HUES64 (cell line): ENCODE data around the gene GLMP.
A peak's percentile ranks its signal among the peaks of the same experiment; 100 is the strongest.

Experiments
- H3K27ac ChIP-seq: 2 replicates; pipeline ENCODE4 v1.7.0; 2013; ENCODE audit warnings: low read depth, low read length, inconsistent platforms
- H3K27me3 ChIP-seq: 2 replicates; pipeline ENCODE4 v1.6.1; 2013; ENCODE audit warnings: mild to moderate bottlenecking, low read length; ENCODE audit not compliant: insufficient read depth
- H3K36me3 ChIP-seq: 2 replicates; pipeline ENCODE4 v1.6.1; 2013; ENCODE audit warnings: mild to moderate bottlenecking, low read length; ENCODE audit not compliant: insufficient read depth
- H3K4me1 ChIP-seq: 2 replicates; pipeline ENCODE4 v1.6.1; 2013; ENCODE audit warnings: mild to moderate bottlenecking, low read length, moderate library complexity; ENCODE audit not compliant: insufficient read depth
- H3K4me3 ChIP-seq: 2 replicates; pipeline ENCODE4 v1.5.1; 2013; ENCODE audit warnings: mild to moderate bottlenecking, low read length, moderate library complexity
- H3K9ac ChIP-seq: 2 replicates; pipeline ENCODE4 v1.6.1; 2013; ENCODE audit warnings: mild to moderate bottlenecking, low read depth, low read length
- H3K9me3 ChIP-seq: 2 replicates; pipeline ENCODE4 v1.6.1; 2013; ENCODE audit warnings: low read depth, low read length; ENCODE audit not compliant: insufficient read depth
- WGBS: fragments of 150-250, 120-280 bp; methylation state at CpG from one replicate; pipeline ENCODE4 v1.1.7; 2013; ENCODE audit warnings: missing lambda C conversion rate; 5-methylcytosine and 5-hydroxymethylcytosine counted together

GLMP gene

DNA sequence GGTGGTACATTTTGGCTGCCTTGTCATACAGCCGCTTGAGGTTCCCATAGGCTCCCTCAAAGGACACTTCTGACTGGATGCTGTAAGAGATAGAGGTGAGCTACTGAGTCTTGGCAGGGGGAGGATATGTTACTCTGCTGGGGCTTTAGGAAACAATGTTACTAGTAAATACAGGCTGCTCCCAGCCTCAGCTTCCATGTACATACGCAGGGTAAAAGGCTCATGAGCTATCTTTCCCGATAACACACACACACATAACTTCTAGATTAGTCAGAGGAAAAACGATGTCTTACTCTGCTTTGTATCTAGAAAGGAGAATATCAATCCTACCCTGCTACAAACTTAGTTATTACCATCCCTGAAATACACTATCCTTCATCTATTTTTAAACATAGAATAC is 27.1 kb downstream of the GLMP start:
- peaks cover 95% of the 10 kb centered on the region for H3K36me3 ChIP-seq
- no peaks in the 10 kb centered on the region for H3K4me1 ChIP-seq
- no peaks in the 10 kb centered on the region for H3K9me3 ChIP-seq
- H3K9ac ChIP-seq, result no peak overlapping the region
- WGBS, result 97% methylated on average over 4 of the region's 4 CpGs
- no peak overlapping the region for H3K27ac ChIP-seq
- no peak overlapping the region for H3K4me3 ChIP-seq
- no peaks in the 10 kb centered on the region for H3K27me3 ChIP-seq

DNA sequence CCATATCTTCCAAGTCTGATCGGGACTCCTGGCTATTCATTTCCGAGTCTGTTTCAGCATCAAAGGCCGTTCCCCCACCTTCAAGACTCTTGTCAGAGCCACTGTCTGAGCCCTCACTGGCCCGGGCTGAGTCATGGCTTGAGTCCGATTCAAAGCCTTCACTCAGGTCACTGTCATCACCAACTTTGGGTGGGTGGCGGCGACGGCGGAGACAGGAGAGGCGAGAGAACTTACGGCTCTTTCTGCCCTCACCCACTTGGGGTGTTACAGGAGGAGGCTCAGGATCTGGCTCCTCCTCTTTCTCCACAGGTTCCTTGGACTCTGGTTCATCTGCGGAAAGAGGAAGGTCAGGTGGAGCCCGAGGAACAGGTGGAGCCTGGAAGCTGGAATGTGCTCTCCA is 29.4 kb downstream of the GLMP start:
- H3K4me3 ChIP-seq, result no peak overlapping the region
- H3K9me3 ChIP-seq, result no peaks in the 10 kb centered on the region
- H3K9ac ChIP-seq, result no peak overlapping the region
- peaks cover 92% of the 10 kb centered on the region for H3K36me3 ChIP-seq
- no peaks in the 10 kb centered on the region for H3K4me1 ChIP-seq
- no peaks in the 10 kb centered on the region for H3K27me3 ChIP-seq
- no peak overlapping the region for H3K27ac ChIP-seq
- WGBS, result 94% methylated on average over 13 of the region's 13 CpGs

DNA sequence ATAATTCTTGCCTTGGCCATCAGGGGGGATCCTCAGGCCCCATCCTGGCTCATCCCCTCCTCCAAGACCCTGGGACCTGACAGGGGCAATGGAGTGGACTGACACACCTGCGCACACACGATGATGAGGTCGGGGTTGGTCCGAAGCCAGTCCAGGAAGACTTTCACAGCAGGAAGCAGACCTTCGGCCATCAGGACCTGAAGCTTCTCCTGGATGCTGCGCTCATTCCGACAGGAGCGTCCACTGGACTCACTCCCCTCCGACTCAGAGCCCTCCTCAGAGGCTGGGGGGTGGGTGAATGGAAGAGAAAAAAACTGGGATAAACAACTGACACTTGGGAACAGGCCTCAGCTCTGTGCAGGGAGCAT is 32.2 kb downstream of the GLMP start:
- no peak overlapping the region for H3K27ac ChIP-seq
- H3K36me3 ChIP-seq, result peaks cover 95% of the 10 kb centered on the region
- no peaks in the 10 kb centered on the region for H3K27me3 ChIP-seq
- 97% methylated on average over 9 of the region's 9 CpGs for WGBS
- H3K9me3 ChIP-seq, result no peaks in the 10 kb centered on the region
- H3K9ac ChIP-seq, result no peak overlapping the region
- H3K4me3 ChIP-seq, result no peak overlapping the region
- no peaks in the 10 kb centered on the region for H3K4me1 ChIP-seq

DNA sequence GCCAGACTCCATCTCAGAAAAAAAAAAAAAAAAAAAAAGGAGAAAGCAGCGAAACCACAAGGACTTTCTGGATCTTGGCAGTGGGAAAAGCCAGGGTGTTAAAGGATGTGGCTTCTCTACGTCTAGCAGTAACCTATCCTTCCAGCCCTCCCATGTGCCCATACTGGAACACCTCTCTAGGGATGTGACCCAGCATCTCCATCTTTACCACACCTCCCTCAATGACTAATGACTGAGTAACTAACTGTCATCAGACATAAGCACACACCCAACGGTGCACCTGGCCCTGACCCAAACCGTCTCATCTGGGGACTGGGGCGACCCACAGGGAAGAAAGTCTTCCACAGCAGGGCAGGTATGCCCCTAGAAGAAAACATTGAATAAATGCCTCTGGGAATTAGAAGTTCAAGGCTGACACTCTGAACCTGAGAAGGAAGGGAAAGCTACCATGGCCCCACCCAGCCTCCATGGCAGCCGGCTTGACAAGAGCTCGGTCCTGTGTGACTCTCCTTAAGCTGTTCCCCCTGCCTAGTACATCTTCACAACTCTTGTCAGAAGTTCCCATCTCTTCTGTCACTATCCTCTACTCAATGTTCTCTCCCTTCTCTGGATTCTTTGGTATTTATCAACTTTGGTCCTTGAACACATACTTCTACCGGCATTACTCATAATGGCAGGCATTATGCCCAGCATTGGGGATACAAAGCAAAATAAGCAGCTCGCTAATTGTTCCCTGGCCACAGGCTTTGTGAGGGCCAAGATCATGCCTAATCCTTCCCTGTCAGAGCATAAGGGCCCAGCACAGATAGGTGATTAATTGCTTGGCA is 32.8 kb downstream of the GLMP start:
- WGBS, result 97% methylated on average over 9 of the region's 9 CpGs
- no peaks in the 10 kb centered on the region for H3K9me3 ChIP-seq
- peaks cover 95% of the 10 kb centered on the region for H3K36me3 ChIP-seq
- H3K9ac ChIP-seq, result no peak overlapping the region
- no peak overlapping the region for H3K4me3 ChIP-seq
- H3K27ac ChIP-seq, result no peak overlapping the region
- H3K4me1 ChIP-seq, result no peaks in the 10 kb centered on the region
- no peaks in the 10 kb centered on the region for H3K27me3 ChIP-seq

DNA sequence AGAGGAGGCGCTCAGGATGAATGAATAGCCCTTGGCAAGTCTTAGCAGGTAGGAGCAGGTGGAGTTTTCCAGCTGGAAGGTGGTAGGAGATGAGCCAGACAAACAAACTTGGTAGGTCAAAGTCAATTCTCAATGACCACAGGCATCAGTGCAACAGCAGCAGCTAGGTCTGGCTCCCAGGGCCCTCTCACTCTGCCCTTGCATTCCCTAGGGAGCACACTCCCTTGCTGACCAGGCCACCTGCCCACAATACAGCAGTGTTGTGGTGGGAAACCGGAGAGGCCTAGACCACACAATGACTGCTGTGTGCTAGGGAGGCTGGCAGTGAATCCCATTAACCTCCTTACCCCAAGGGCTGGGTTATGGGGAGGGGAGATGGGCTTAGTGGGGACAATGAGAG is 34.6 kb downstream of the GLMP start:
- H3K9ac ChIP-seq, result no peak overlapping the region
- H3K27me3 ChIP-seq, result no peaks in the 10 kb centered on the region
- no peaks in the 10 kb centered on the region for H3K9me3 ChIP-seq
- peaks cover 93% of the 10 kb centered on the region for H3K36me3 ChIP-seq
- no peak overlapping the region for H3K27ac ChIP-seq
- no peaks in the 10 kb centered on the region for H3K4me1 ChIP-seq
- 97% methylated on average over 1 of the region's 2 CpGs for WGBS
- no peak overlapping the region for H3K4me3 ChIP-seq

DNA sequence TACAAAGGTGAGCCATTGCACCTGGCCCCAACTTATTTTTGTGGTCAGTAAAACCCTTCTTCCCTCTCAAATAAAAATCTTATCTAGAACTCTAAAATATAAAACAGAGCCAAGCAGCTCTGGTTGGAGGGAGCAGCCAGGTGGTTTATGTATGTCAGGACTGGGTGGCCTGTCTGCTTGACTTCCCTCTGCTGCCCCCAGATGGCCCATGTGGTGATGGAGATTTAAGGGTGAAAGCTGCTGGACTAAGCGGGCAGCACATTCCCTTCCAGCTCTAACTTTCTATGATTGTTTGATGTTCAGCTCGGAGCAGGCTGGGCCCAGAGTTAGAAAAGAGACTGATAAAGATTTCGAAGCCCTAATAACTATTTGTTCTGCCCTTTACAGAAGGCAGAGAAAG is 35.7 kb downstream of the GLMP start:
- peaks cover 87% of the 10 kb centered on the region for H3K36me3 ChIP-seq
- H3K4me3 ChIP-seq, result no peak overlapping the region
- no peaks in the 10 kb centered on the region for H3K27me3 ChIP-seq
- no peaks in the 10 kb centered on the region for H3K9me3 ChIP-seq
- H3K9ac ChIP-seq, result no peak overlapping the region
- 95% methylated on average over 3 of the region's 3 CpGs for WGBS
- H3K4me1 ChIP-seq, result no peaks in the 10 kb centered on the region
- H3K27ac ChIP-seq, result no peak overlapping the region

DNA sequence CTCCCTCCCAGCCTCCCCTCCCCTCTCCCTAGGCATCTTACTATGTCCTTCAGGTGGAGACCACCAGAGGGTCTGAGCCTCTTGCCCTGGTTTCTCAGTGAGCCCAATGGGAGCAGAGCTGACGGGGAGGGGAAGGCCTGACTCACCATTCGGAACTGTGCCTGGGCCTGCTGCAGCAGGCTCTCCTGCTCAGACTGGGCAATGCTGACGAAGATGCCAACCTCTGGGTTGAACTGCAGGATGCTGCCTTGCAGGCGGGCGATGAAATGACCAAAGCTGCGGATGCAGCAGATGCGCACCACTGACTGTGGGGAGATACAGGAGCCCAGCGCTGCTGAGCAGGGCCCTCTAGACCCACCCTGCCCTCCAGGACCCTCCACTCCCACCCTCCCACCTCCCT is 36.6 kb downstream of the GLMP start:
- H3K36me3 ChIP-seq, result peaks cover 87% of the 10 kb centered on the region
- no peak overlapping the region for H3K4me3 ChIP-seq
- no peaks in the 10 kb centered on the region for H3K4me1 ChIP-seq
- no peak overlapping the region for H3K9ac ChIP-seq
- no peak overlapping the region for H3K27ac ChIP-seq
- 95% methylated on average over 8 of the region's 8 CpGs for WGBS
- H3K27me3 ChIP-seq, result no peaks in the 10 kb centered on the region
- H3K9me3 ChIP-seq, result no peaks in the 10 kb centered on the region

DNA sequence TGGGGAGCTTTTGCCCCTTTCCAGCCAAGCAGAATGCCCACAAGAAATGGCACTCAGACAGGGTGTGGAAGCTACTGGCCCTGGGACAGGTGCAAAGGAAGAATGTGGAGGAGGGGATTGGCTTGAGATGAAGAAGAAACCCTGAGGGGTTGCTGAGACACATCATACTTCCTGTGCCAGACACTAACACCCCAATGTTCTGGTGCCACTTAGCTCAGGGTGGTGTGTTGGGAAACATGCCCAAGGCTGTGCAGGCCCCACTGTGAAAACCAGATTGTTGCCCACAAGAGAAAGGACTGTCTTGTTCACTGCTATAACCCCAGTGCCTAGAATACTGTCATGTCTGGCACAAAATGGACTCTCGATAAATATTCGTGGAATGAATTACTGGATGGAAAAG is 37.8 kb downstream of the GLMP start:
- Histone ChIP-seq H3K27ac (no peak overlapping the region), H3K36me3 (peaks cover 87% of the 10 kb centered on the region), H3K4me3 (no peak overlapping the region), H3K9ac (no peak overlapping the region), H3K27me3 (no peaks in the 10 kb centered on the region), H3K4me1 (no peaks in the 10 kb centered on the region), H3K9me3 (no peaks in the 10 kb centered on the region)
- 98% methylated on average over 2 of the region's 2 CpGs for WGBS

DNA sequence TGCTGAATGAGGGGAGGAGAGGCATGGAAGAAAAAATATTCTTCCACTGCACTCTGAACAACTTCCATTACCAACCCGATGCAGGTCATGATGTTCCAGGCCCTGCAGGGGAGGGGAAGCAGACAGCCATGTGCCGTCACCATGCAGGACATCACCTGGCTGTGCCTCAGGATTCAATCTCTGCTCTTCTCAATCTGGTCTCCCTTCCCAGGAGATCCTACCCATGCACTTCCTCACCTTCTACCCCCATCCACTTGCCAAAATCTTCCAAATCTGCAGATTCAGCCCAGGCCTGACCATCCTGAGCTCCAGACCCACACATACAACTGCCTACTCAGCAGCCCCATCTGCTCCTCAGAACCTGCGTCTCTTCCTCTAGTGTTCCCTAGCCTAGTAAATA is 41.8 kb downstream of the GLMP start:
- no peaks in the 10 kb centered on the region for H3K4me1 ChIP-seq
- H3K9me3 ChIP-seq, result no peaks in the 10 kb centered on the region
- peaks cover 89% of the 10 kb centered on the region for H3K36me3 ChIP-seq
- WGBS, result 97% methylated on average over 3 of the region's 3 CpGs
- H3K4me3 ChIP-seq, result no peak overlapping the region
- H3K9ac ChIP-seq, result no peak overlapping the region
- H3K27me3 ChIP-seq, result no peaks in the 10 kb centered on the region
- H3K27ac ChIP-seq, result no peak overlapping the region

DNA sequence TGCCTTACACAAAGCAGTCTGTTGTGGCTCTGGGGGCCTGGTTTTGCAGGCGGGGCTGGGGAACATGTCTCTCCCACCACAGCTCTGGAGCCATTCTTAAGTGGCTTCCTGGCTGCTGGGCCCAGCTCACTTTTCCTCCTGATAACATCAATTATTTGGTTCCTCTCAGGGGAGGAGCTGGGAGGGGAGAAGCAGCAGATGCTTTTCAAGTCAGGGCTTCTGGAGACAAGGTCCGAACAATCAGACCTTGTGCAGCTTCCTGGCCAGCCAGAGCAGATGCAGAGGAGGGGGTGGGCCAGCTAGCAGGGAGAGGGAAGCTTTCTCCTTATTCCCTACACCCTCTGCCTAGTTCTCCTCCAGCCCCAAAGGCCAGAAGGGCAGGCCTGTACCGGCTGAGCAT is 44.0 kb downstream of the GLMP start:
- Histone ChIP-seq H3K4me1 (peaks cover 6% of the 10 kb centered on the region), H3K9me3 (no peaks in the 10 kb centered on the region), H3K27me3 (no peaks in the 10 kb centered on the region), H3K27ac (no peak overlapping the region), H3K9ac (no peak overlapping the region), H3K4me3 (no peak overlapping the region), H3K36me3 (peaks cover 70% of the 10 kb centered on the region)
- 82% methylated on average over 3 of the region's 3 CpGs for WGBS

DNA sequence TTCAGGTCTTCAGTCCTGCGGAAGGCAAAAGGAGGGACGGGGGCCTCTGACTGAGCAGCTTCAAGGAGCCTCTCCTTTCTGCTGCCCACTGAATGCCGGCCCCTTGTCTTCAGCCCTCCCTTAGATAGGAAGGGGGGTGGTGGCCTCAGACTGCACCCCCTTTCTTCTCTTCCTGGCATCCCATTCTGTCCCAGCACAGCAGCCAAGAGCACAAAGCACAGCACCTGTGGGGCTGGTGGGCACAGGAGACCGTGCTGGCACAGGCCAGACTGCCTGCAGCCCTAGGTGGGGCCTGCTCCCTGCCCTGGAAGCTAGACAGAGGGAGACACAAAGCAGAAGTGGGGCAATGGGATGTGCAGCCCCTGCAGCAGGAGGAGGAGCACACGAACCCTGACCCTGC is 45.9 kb downstream of the GLMP start:
- Histone ChIP-seq H3K4me3 (no peak overlapping the region), H3K9me3 (no peaks in the 10 kb centered on the region), H3K9ac (no peak overlapping the region), H3K36me3 (peaks cover 58% of the 10 kb centered on the region), H3K27ac (no peak overlapping the region), H3K27me3 (peaks cover 7% of the 10 kb centered on the region; the same call in 1 of the 2 replicates), H3K4me1 (peaks cover 7% of the 10 kb centered on the region)
- WGBS, result 94% methylated on average over 5 of the region's 5 CpGs

DNA sequence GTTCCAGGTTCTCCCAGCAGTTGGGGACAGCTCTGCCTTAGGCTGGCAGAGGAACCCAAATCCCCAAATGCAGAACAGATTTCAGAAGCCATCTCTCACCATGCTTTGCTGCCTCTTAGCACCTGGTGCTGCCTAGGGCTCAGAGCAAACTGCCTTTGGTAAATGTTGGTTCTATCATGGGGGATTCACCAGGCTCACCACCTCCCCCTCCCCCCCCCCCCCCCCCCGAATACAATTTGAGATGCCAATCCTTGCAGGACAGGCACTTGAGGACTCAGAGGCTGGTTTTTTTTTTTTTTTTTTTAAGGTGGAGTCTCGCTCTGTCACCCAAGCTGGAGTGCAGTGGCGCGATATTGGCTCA is 47.2 kb downstream of the GLMP start:
- Histone ChIP-seq H3K9me3 (no peaks in the 10 kb centered on the region), H3K27me3 (peaks cover 7% of the 10 kb centered on the region; the same call in 1 of the 2 replicates), H3K4me3 (no peak overlapping the region), H3K27ac (peak overlapping the region; percentile 34; the same call in 1 of the 2 replicates), H3K36me3 (peaks cover 45% of the 10 kb centered on the region), H3K9ac (no peak overlapping the region; the same call in 1 of the 2 replicates), H3K4me1 (peaks cover 7% of the 10 kb centered on the region)
- 94% methylated on average over 3 of the region's 4 CpGs for WGBS
